Measurements from ENCODE around the gene FBL.

Gene FBL

DNA sequence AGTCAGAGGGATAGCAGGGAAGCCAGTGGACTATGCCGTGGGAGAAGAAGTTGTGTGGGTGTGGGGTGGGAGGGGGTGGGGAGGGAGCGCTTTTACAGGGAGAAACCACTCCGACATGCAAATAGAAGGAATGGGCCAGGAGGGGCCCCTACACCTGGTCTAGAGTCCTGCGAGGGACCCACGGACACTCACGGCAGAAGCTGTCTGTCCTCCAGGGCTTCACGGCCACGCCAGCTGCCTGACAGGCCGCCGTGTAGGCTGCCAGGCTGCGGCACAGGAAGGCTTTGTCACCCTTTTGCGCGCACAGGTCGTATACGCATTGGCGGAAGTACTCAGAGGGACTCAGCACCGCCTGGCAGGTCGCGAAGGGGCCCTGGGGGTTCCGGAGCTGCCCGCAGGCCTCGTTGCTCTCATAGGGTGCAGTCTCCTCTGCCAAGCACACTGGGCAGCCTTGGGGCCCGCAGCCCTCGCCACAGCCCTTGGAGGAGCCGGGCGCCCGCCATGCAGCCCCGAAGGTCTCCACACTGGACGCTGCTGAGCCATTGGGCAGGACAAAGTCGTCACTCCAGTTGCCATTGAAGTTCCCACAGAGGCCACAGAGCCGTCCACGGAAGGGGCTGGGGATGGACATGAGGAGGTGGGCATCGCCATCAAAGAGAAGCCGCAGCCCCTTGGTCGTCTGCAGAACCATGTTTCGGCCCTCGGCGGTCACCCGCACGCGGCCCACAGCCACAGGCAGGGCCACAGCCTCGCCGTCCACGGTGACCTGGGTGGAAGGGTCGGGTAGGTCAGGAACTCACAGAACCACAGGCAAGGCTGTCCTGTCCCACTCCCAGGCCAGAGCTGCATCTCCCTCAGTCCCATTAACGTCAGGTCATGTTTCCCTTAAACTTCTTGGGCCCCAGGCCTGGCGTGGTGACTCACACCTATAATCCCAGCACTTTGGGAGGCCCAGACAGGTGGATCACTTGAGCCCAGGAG, 26.0 kb upstream of the FBL start:
- no peak overlapping the region for H3K9ac ChIP-seq (ENCODE audit: low read length)
- no peaks in the 10 kb centered on the region for H4K20me1 ChIP-seq (ENCODE audit: insufficient read depth, low read length)
- H3K79me2 ChIP-seq (ENCODE audit: low read length), result no peaks in the 10 kb centered on the region
- DNase-seq, result no peak
- no peaks in the 10 kb centered on the region for H3K36me3 ChIP-seq (replicated peaks; ENCODE audit: insufficient read depth, low read length)
- no peaks in the 10 kb centered on the region for H3K4me1 ChIP-seq (ENCODE audit: low read length)
- no peak overlapping the region for H2AFZ ChIP-seq (ENCODE audit: low read length)
- no peaks in the 10 kb centered on the region for H3F3A ChIP-seq (ENCODE audit: insufficient read depth, low read length)
- H3K4me3 ChIP-seq (ENCODE audit: low read length), result no peak overlapping the region
- H3K9me2 ChIP-seq (replicated peaks; ENCODE audit: insufficient read depth, low read length), result no peaks in the 10 kb centered on the region
- no peak overlapping the region for H3K4me2 ChIP-seq (ENCODE audit: low read depth, low read length)
- H3K9me3 ChIP-seq (replicated peaks; ENCODE audit: insufficient read depth, low read length), result no peaks in the 10 kb centered on the region
- no peak overlapping the region for H3K27ac ChIP-seq (ENCODE audit: low read length)
- peaks cover 4% of the 10 kb centered on the region; the same call in 1 of the 2 replicates for H3K27me3 ChIP-seq (replicated peaks; ENCODE audit: insufficient read depth, low read length)
- TF ChIP-seq, protein P1, sequence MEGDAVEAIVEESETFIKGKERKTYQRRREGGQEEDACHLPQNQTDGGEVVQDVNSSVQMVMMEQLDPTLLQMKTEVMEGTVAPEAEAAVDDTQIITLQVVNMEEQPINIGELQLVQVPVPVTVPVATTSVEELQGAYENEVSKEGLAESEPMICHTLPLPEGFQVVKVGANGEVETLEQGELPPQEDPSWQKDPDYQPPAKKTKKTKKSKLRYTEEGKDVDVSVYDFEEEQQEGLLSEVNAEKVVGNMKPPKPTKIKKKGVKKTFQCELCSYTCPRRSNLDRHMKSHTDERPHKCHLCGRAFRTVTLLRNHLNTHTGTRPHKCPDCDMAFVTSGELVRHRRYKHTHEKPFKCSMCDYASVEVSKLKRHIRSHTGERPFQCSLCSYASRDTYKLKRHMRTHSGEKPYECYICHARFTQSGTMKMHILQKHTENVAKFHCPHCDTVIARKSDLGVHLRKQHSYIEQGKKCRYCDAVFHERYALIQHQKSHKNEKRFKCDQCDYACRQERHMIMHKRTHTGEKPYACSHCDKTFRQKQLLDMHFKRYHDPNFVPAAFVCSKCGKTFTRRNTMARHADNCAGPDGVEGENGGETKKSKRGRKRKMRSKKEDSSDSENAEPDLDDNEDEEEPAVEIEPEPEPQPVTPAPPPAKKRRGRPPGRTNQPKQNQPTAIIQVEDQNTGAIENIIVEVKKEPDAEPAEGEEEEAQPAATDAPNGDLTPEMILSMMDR (IDR thresholded peaks at IDR 0.05; ENCODE audit: low read length), result no peak
- no peak for TF ChIP-seq EZH2 (optimal IDR thresholded peaks at IDR 0.05; ENCODE audit: low read depth, low read length)
- no peak for TF ChIP-seq EZH2phosphoT487 (IDR thresholded peaks at IDR 0.05; ENCODE audit: low read length)

DNA sequence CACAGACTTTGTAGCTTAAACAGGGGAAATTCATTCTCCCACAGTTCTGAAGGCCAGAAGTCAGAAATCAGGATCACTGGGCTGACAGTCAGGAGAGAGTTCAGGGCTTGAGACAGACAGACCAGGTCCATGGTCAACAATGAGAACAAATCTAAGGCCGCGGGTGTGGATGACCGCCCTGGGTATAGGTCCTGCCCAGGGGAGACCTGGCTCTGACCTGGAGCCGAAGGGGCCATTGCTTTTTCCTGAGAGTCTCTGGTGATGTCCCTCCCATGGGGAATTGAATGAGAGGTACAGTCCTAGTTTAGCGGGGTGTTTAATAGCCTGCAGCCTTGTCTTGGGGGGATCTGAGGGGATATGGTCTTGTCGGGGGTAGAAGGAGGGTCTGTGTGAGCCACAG, 25.2 kb upstream of the FBL start:
- no peak for DNase-seq
- Histone ChIP-seq H2AFZ (ENCODE audit: low read length) (no peak overlapping the region), H3K36me3 (replicated peaks; ENCODE audit: insufficient read depth, low read length) (no peaks in the 10 kb centered on the region), H3K27ac (ENCODE audit: low read length) (no peak overlapping the region), H3K9me3 (replicated peaks; ENCODE audit: insufficient read depth, low read length) (no peaks in the 10 kb centered on the region), H3K79me2 (ENCODE audit: low read length) (no peaks in the 10 kb centered on the region), H3F3A (ENCODE audit: insufficient read depth, low read length) (no peaks in the 10 kb centered on the region), H4K20me1 (ENCODE audit: insufficient read depth, low read length) (no peaks in the 10 kb centered on the region), H3K4me1 (ENCODE audit: low read length) (no peaks in the 10 kb centered on the region), H3K4me2 (ENCODE audit: low read depth, low read length) (no peak overlapping the region), H3K9me2 (replicated peaks; ENCODE audit: insufficient read depth, low read length) (no peaks in the 10 kb centered on the region), H3K9ac (ENCODE audit: low read length) (no peak overlapping the region), H3K4me3 (ENCODE audit: low read length) (no peak overlapping the region), H3K27me3 (replicated peaks; ENCODE audit: insufficient read depth, low read length) (peaks cover 4% of the 10 kb centered on the region; the same call in 1 of the 2 replicates)
- TF ChIP-seq EZH2phosphoT487 (IDR thresholded peaks at IDR 0.05; ENCODE audit: low read length) (no peak), EZH2 (optimal IDR thresholded peaks at IDR 0.05; ENCODE audit: low read depth, low read length) (no peak)
- TF ChIP-seq, protein P1 (IDR thresholded peaks at IDR 0.05; ENCODE audit: low read length), result no peak

GRCh38 chr19:39870171-39870971, 24.2 kb upstream of the FBL start:
- Histone ChIP-seq H3K27ac (ENCODE audit: low read length) (no peak overlapping the region), H3K4me1 (ENCODE audit: low read length) (no peaks in the 10 kb centered on the region), H3K9me3 (replicated peaks; ENCODE audit: insufficient read depth, low read length) (no peaks in the 10 kb centered on the region), H3K27me3 (replicated peaks; ENCODE audit: insufficient read depth, low read length) (peaks cover 4% of the 10 kb centered on the region; the same call in 1 of the 2 replicates), H3K9ac (ENCODE audit: low read length) (no peak overlapping the region), H3K36me3 (replicated peaks; ENCODE audit: insufficient read depth, low read length) (no peaks in the 10 kb centered on the region), H3K9me2 (replicated peaks; ENCODE audit: insufficient read depth, low read length) (no peaks in the 10 kb centered on the region), H3K4me3 (ENCODE audit: low read length) (no peak overlapping the region), H2AFZ (ENCODE audit: low read length) (no peak overlapping the region), H3K79me2 (ENCODE audit: low read length) (no peaks in the 10 kb centered on the region), H4K20me1 (ENCODE audit: insufficient read depth, low read length) (no peaks in the 10 kb centered on the region), H3K4me2 (ENCODE audit: low read depth, low read length) (no peak overlapping the region), H3F3A (ENCODE audit: insufficient read depth, low read length) (no peaks in the 10 kb centered on the region)
- TF ChIP-seq, protein P1 (IDR thresholded peaks at IDR 0.05; ENCODE audit: low read length), result no peak
- DNase-seq, result no peak

All from MM.1S (cell line).